Ascending aorta (tissue), 2 donors: Measurements from ENCODE around the gene CAMK1G. TPM values are rescaled to one million over a fixed set of nuclear protein-coding genes. Genes with fewer than 3 reads are reported as not detected.

ENCODE experiments used
- DNase-seq, 2 donors: peaks; one replicate each; pipeline ENCODE4 v3.0.0-alpha.2; 2019; ENCODE audit warnings: low spot score in 2 of 2
- H3K27ac ChIP-seq, 2 donors: fragments of 200-600 bp; sonication (generic); one replicate each; pipeline ENCODE4 v1.5.1; 2016 to 2017; ENCODE audit warnings: mild to moderate bottlenecking in 1 of 2
- H3K27me3 ChIP-seq: fragments of 200-600 bp; sonication (generic); one replicate; pipeline ENCODE4 v1.5.1; 2017
- H3K36me3 ChIP-seq, 2 donors: fragments of 200-600 bp; sonication (generic); one replicate each; pipeline ENCODE4 v1.5.1; 2016
- H3K4me1 ChIP-seq, 2 donors: fragments of 200-600 bp; sonication (generic); one replicate each; pipeline ENCODE4 v1.5.1; 2016 to 2017; ENCODE audit warnings: mild to moderate bottlenecking in 1 of 2
- H3K4me3 ChIP-seq, 2 donors: fragments of 200-600 bp; sonication (generic); one replicate each; pipeline ENCODE4 v1.5.1; 2016 to 2017; ENCODE audit warnings: mild to moderate bottlenecking in 1 of 2
- H3K9me3 ChIP-seq, 2 donors: fragments of 200-600 bp; sonication (generic); one replicate each; pipeline ENCODE4 v1.5.1; 2016
- intact Hi-C: fragments of 100-400 bp; cut with DNase I; formaldehyde crosslinking; loops from one replicate; pipeline ENCODE4 v1.15.1; 2023
- total RNA-seq: library from RNA; depleted of rRNA; stranded (reverse); fragments of >200 nt; gene quantifications from one replicate; pipeline ENCODE4 v1.1.0, GENCODE V29; 2016
- TF ChIP-seq, protein P1 (sequence below), 3 experiments: fragments of 200-600 bp in 2 of 3; fragments of 450-650 bp in 1 of 3; sonication (generic) in 2 of 3; IDR thresholded peaks; one replicate each; pipeline ENCODE4 v1.5.1; 2016 to 2019; ENCODE audit warnings: antibody characterized with exemption in 3 of 3, mild to moderate bottlenecking in 1 of 3, moderate library complexity in 1 of 3

The CAMK1G gene
- total RNA-seq, 1 donor from 2014 or later = not detected

DNA sequence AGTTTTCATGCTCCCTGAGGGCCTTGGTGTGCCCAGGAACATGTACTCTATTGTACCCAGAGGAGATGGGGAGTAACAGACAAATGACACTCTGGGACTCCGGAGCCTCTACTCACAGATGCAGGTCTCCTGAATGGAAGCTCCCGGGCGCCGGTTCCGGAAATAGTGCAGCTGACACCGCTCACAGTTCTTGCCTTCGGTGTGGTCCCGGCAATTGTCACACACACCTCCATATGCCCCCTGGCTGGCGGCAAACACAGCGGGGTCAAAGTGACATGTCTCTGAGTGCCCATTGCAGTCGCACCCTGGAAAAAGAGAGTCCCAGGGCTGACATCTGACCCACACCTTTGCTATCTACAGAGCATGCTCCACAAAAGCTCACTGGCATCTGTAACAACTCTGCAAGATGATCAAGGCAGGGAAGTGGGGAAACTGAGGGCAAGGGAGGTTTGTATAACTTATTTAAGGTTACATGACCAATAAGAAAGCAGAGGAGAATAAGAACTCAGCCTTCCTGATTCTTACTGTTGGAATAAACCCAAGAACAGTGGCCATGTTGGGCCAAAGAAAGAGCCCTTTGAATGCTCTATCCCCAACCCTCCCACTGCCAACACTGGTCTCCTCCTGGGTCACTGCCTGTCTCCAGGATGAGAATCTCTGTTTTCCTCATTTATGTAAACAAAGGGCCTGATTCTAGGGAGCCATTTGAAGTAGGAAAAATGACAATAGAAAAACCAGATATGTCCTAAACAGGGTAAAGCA, 46.3 kb downstream of the CAMK1G start:
- Histone ChIP-seq H3K36me3 (no peaks in the 10 kb centered on the region), H3K9me3 (no peaks in the 10 kb centered on the region), H3K27ac (no peak overlapping the region), H3K4me1 (peaks cover 3 to 19% of the 10 kb centered on the region in 2 donors), H3K27me3 (no peaks in the 10 kb centered on the region), H3K4me3 (no peak overlapping the region)
- DNase-seq = no peak
- intact Hi-C loops = loop anchor here (2.0 kb wide), 1 partner anchor 53 kb away; no protein-coding TSS in a partner anchor
- TF ChIP-seq, protein P1, sequence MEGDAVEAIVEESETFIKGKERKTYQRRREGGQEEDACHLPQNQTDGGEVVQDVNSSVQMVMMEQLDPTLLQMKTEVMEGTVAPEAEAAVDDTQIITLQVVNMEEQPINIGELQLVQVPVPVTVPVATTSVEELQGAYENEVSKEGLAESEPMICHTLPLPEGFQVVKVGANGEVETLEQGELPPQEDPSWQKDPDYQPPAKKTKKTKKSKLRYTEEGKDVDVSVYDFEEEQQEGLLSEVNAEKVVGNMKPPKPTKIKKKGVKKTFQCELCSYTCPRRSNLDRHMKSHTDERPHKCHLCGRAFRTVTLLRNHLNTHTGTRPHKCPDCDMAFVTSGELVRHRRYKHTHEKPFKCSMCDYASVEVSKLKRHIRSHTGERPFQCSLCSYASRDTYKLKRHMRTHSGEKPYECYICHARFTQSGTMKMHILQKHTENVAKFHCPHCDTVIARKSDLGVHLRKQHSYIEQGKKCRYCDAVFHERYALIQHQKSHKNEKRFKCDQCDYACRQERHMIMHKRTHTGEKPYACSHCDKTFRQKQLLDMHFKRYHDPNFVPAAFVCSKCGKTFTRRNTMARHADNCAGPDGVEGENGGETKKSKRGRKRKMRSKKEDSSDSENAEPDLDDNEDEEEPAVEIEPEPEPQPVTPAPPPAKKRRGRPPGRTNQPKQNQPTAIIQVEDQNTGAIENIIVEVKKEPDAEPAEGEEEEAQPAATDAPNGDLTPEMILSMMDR (IDR thresholded peaks at IDR 0.05) = no peak

DNA sequence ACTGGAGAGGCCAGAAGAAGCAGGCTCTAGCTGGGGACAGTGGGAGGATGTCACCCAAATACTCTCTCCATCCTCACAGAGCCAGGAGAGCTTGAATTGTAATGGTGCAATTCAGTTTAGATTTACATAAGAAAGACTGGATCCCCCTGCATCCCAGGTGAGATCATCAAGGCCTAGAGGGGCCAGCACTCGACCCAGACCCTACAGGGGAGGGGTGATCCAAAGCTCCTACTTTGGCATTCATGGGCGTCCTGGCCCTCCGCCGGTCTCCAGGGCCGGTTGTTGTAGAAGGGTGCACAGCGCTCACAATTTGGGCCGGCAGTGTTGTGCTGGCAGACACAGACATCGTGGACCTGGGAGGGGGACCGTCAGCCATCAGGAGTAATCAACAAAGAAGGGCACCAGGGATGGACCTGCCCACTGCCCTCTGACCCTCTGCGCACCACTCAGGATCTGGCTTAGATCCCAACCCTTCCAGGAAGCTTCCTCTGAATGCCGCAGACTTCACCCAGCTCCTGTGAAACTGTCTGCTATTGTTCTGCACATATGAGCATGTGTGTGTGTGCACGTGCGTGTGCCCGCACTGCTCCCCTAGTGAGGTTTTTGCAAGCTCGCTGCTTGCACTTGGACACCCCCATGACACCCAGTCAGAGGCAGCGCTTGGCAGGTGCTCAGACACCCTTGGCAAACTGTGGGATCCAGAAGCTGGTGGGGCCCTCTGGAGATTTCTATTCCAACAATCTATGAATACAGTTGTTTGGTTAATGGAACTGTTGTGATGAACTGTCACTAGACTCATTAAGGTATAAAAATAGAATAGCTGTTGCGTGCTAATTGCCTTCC, 47.1 kb downstream of the CAMK1G start:
- H3K36me3 ChIP-seq = no peaks in the 10 kb centered on the region
- TF ChIP-seq, protein P1 (IDR thresholded peaks at IDR 0.05) = no peak
- H3K9me3 ChIP-seq = no peaks in the 10 kb centered on the region
- no peak overlapping the region for H3K4me3 ChIP-seq
- H3K4me1 ChIP-seq = peaks cover 0 to 14% of the 10 kb centered on the region in 2 donors
- no peaks in the 10 kb centered on the region for H3K27me3 ChIP-seq
- no peak overlapping the region for H3K27ac ChIP-seq
- intact Hi-C loops = no loop called here
- DNase-seq = no peak

DNA sequence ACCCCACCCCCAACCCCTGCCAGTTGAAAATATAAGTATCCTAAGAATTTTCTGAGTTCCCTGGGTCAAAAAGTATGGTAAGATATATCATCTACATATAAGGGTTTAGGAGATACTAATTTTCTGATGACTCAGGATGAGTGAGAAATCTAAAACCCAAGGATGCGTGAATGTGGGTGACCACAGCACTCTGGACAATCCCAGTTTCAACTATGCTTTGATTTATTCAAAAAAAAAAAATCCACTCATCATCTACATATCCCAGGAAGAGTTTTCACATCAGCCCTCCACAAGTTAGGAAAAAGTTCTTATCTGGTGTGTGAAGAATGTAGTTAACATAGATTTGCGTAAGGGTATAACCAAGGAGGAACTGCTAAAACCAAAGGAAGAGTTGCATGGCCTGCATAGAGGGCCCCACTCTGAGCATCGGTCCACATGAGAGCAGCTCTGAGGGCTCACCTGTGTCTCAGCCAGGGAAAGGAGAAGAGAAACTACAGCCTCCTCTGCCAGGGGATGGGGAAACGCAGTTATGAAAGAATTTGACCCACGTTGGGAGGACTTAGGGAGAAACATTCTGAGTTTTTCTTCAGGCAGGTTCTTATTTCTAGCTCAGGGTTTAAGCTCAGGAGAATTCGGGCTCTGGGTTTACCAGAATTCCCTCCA, 50.0 kb downstream of the CAMK1G start:
- intact Hi-C loops = no loop called here
- no peak for DNase-seq
- Histone ChIP-seq H3K27ac (no peak overlapping the region), H3K4me1 (no peaks in the 10 kb centered on the region), H3K9me3 (no peaks in the 10 kb centered on the region), H3K27me3 (no peaks in the 10 kb centered on the region), H3K4me3 (no peak overlapping the region), H3K36me3 (no peaks in the 10 kb centered on the region)
- TF ChIP-seq, protein P1 (IDR thresholded peaks at IDR 0.05) = no peak

DNA sequence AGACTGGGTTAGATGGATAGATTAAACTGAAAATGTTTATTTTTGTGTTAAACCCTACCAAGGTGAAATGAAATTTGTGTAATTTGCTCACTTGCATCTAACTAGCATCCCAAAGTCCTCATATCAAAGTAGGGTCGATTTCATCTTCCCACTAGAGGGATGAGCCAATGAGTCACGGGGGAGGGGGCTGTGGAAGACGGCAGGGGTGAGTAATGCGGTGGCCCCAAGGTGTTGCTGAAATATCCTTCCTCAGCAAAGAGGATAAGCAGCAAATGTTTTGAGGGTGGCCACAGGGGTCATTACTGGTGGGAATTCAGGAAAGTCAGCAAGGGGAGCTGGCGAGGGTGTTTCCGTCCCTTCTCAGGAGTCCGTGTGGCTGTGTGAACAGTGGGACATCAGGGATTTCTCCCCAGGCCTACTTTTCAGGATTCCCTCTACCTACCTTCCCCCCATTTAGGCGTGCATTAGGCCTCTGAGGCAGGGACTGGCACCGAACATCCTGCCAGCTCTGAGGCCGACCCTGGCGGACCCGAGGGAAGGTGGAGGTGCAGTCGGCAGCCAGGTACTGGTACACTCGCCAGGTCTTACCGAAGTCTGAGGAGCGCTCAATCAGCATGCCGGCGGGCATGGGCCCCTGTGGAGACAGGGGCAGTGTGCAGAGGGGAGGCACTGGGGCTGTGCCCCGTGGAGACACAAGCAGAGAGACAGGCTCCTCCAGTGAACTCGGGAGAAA, 50.7 kb downstream of the CAMK1G start:
- H3K27ac ChIP-seq = no peak overlapping the region
- no peaks in the 10 kb centered on the region for H3K9me3 ChIP-seq
- TF ChIP-seq, protein P1 (IDR thresholded peaks at IDR 0.05) = no peak
- H3K27me3 ChIP-seq = no peaks in the 10 kb centered on the region
- DNase-seq = no peak
- intact Hi-C loops = no loop called here
- no peaks in the 10 kb centered on the region for H3K4me1 ChIP-seq
- H3K36me3 ChIP-seq = no peaks in the 10 kb centered on the region
- no peak overlapping the region for H3K4me3 ChIP-seq

DNA sequence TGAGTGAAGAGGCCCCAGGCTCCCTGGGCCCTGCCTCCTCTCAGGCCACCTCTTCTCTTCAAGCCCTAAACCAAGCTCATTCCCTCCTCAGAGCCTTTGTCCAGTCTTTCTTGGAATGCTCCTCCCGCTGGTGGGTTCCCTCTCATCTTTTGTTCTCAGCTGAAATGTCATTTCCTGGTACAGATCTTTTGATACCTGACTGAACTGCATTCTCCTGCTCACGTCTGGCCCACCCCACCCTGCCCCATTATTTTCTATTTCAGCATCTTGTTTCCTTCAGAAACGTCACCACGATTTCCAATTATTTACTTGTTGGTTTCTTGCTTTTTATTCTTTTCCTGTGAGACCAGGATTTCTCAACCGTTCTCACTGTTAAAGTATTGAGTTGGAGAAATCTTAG, 52.3 kb downstream of the CAMK1G start:
- no peak overlapping the region for H3K4me3 ChIP-seq
- no peak overlapping the region for H3K27ac ChIP-seq
- H3K9me3 ChIP-seq = no peaks in the 10 kb centered on the region
- no peaks in the 10 kb centered on the region for H3K27me3 ChIP-seq
- H3K4me1 ChIP-seq = no peaks in the 10 kb centered on the region
- intact Hi-C loops = no loop called here
- TF ChIP-seq, protein P1 (IDR thresholded peaks at IDR 0.05) = no peak
- no peaks in the 10 kb centered on the region for H3K36me3 ChIP-seq
- no peak for DNase-seq
